Fibroblast of villous mesenchyme (primary cell): ENCODE measurements around the gene ANO6. TPM values are rescaled to one million over a fixed set of nuclear protein-coding genes. Genes with fewer than 3 reads are reported as not detected.

Experiments
- DNase-seq: peaks from one replicate; pipeline ENCODE4 v3.0.0-alpha.2; 2010; ENCODE audit warnings: low read depth
- H3K4me3 ChIP-seq: 2 replicates; pipeline ENCODE4 v1.5.1; 2011; ENCODE audit warnings: low read depth, mild to moderate bottlenecking, low read length
- CTCF ChIP-seq: IDR thresholded peaks from 2 replicates; pipeline ENCODE4 v1.5.1; 2012; ENCODE audit warnings: low read depth, mild to moderate bottlenecking, low read length; ENCODE audit not compliant: insufficient read depth
- total RNA-seq: library from RNA; depleted of rRNA; stranded (reverse); fragments of >200 nt; gene quantifications from 2 replicates; pipeline ENCODE4 v1.2.3, GENCODE V29; 2012

Gene ANO6
- total RNA-seq, 1 donor, result 91.5 TPM

- TF ChIP-seq CTCF, result no peak
- no peak for DNase-seq
- H3K4me3 ChIP-seq, result no peak overlapping the region
Measured at GRCh38 chr12:45182511-45182910, 33.4 kb upstream of the ANO6 start.

GRCh38 chr12:45183246-45183645 is 32.6 kb upstream of the ANO6 start:
- DNase-seq, result peak; percentile 26
- TF ChIP-seq CTCF, result peak; percentile 54
- no peak overlapping the region for H3K4me3 ChIP-seq

- no peak for DNase-seq
- no peak for TF ChIP-seq CTCF
- no peak overlapping the region for H3K4me3 ChIP-seq
Measured at GRCh38 chr12:45184147-45184963, 31.5 kb upstream of the ANO6 start.

- DNase-seq, result no peak
- H3K4me3 ChIP-seq, result no peak overlapping the region
- no peak for TF ChIP-seq CTCF
Measured at GRCh38 chr12:45186762-45187161, 29.1 kb upstream of the ANO6 start.

- no peak overlapping the region for H3K4me3 ChIP-seq
- no peak for DNase-seq
- TF ChIP-seq CTCF, result no peak
Measured at GRCh38 chr12:45189766-45190403, 26.0 kb upstream of the ANO6 start.

GRCh38 chr12:45191239-45191638 is 24.7 kb upstream of the ANO6 start:
- H3K4me3 ChIP-seq, result no peak overlapping the region
- DNase-seq, result peak; percentile 41
- TF ChIP-seq CTCF, result no peak
